Testis (tissue), 2 donors: ENCODE results near the gene PSMD6.

Experiments used
- CTCF ChIP-seq, 3 experiments: fragments of 450-650 bp in 2 of 3; fragments of 200-600 bp in 1 of 3; sonication (generic) in 1 of 3; IDR thresholded peaks; one replicate each; pipeline ENCODE4 v1.5.1; 2016 to 2019; ENCODE audit warnings: antibody characterized with exemption in 3 of 3, mild to moderate bottlenecking in 2 of 3, moderate library complexity in 1 of 3
- POLR2A ChIP-seq: fragments of 450-650 bp; IDR thresholded peaks from one replicate; pipeline ENCODE4 v1.6.1; 2017; ENCODE audit warnings: antibody characterized with exemption, mild to moderate bottlenecking, moderate library complexity

GRCh38 chr3:64021922-64022321, 1.4 kb downstream of the PSMD6 start:
- TF ChIP-seq POLR2A (no peak), CTCF (IDR thresholded peaks at IDR 0.05) (no peak)
